HFFc6 (cell line): ENCODE results near the gene SPACA5. TPM values are rescaled to one million over a fixed set of nuclear protein-coding genes. Genes with fewer than 3 reads are reported as not detected.

Experiments used
- DNase-seq: peaks from one replicate; pipeline ENCODE4 v3.0.0-alpha.2; 2018
- H3K27ac Mint-ChIP-seq: 2 replicates; pipeline ENCODE4 v1.8.0; 2020; ENCODE audit warnings: mild to moderate bottlenecking, mixed read lengths
- H3K27me3 Mint-ChIP-seq: 2 replicates; pipeline ENCODE4 v1.8.0; 2021; ENCODE audit warnings: mild to moderate bottlenecking, moderate library complexity, mixed read lengths; ENCODE audit not compliant: insufficient read depth
- H3K36me3 Mint-ChIP-seq: 2 replicates; pipeline ENCODE4 v1.8.0; 2021; ENCODE audit warnings: low read depth, mixed read lengths
- H3K4me1 Mint-ChIP-seq: 2 replicates; pipeline ENCODE4 v1.8.0; 2020; ENCODE audit warnings: low read depth, mixed read lengths
- H3K4me3 Mint-ChIP-seq: 2 replicates; pipeline ENCODE4 v1.8.0; 2020; ENCODE audit warnings: mild to moderate bottlenecking, moderate library complexity, mixed read lengths
- H3K9me3 Mint-ChIP-seq: 2 replicates; pipeline ENCODE4 v1.8.0; 2020; ENCODE audit warnings: mild to moderate bottlenecking, mixed read lengths
- total RNA-seq, 6 experiments: library from RNA; stranded (reverse); fragmentation: NEBNext Ultra II Directional; extraction: Animal tissue kit (Norgen Biotek cat#: 25700); gene quantifications; 2 replicates in 1 of 6; 3 replicates in 5 of 6; pipeline ENCODE4 v1.2.3, GENCODE V29; 2021
- TF ChIP-seq, protein P1 (sequence below): fragments of 200-600 bp; sonication (generic); IDR thresholded peaks from 2 replicates; pipeline ENCODE4 v1.5.0; 2021; ENCODE audit warnings: antibody characterized with exemption, mild to moderate bottlenecking

Gene SPACA5
- total RNA-seq, 6 experiments from 2014 or later = not detected

DNA sequence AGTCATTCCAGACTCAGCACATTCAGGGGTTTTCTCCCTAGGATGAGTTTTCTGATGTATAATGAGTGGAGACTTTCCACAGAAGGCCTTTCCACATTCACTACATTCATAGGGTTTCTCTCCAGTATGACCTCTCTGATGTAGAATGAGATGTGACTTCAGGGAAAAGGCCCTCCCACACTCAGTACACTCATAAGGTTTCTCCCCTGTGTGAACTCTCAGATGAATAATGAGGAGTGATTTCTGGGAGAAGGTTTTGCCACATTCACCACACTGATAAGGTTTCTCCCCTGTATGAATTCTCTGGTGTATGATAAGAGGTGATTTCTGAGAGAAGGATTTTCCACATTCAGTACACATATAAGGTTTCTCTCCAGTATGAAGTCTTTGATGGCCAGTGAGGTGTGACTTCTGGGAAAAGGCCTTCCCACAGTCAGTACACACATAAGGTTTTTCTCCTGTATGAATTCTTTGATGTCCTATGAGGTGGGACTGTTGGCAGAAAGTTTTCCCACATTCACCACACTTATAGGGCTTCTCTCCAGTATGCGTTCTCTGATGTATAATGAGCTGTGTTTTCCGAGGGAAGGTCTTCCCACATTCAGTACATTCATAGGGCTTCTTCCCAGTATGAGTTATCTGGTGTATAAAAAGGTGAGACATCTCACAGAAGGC lies 52.0 kb downstream of the SPACA5 start:
- Mint-ChIP-seq H3K36me3 (peaks cover 13% of the 10 kb centered on the region; the same call in 1 of the 2 replicates), H3K27me3 (peaks cover 1% of the 10 kb centered on the region), H3K4me1 (no peaks in the 10 kb centered on the region), H3K9me3 (peaks cover 22% of the 10 kb centered on the region; the same call in 1 of the 2 replicates), H3K4me3 (no peak overlapping the region), H3K27ac (no peak overlapping the region)
- no peak for DNase-seq
- TF ChIP-seq, protein P1, sequence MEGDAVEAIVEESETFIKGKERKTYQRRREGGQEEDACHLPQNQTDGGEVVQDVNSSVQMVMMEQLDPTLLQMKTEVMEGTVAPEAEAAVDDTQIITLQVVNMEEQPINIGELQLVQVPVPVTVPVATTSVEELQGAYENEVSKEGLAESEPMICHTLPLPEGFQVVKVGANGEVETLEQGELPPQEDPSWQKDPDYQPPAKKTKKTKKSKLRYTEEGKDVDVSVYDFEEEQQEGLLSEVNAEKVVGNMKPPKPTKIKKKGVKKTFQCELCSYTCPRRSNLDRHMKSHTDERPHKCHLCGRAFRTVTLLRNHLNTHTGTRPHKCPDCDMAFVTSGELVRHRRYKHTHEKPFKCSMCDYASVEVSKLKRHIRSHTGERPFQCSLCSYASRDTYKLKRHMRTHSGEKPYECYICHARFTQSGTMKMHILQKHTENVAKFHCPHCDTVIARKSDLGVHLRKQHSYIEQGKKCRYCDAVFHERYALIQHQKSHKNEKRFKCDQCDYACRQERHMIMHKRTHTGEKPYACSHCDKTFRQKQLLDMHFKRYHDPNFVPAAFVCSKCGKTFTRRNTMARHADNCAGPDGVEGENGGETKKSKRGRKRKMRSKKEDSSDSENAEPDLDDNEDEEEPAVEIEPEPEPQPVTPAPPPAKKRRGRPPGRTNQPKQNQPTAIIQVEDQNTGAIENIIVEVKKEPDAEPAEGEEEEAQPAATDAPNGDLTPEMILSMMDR = no peak

DNA sequence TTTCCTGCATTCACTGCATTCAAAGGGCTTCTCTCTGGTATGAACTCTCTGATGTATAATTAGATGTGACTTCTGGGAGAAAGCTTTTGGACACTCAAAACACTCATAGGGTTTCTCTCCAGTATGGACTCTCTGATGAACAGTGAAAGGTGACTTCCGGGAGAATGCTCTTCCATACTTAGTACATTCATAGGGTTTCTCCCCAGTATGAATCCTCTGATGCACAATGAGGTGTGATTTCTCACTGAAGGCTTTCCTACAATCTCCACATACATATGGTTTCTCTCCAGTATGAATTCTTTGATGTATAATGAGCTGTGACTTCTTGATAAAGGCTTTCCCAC lies 52.5 kb downstream of the SPACA5 start:
- no peak for DNase-seq
- peaks cover 1% of the 10 kb centered on the region for H3K27me3 Mint-ChIP-seq
- H3K4me3 Mint-ChIP-seq = no peak overlapping the region
- TF ChIP-seq, protein P1 = no peak
- H3K4me1 Mint-ChIP-seq = no peaks in the 10 kb centered on the region
- no peak overlapping the region for H3K27ac Mint-ChIP-seq
- peaks cover 22% of the 10 kb centered on the region; the same call in 1 of the 2 replicates for H3K9me3 Mint-ChIP-seq
- H3K36me3 Mint-ChIP-seq = peaks cover 13% of the 10 kb centered on the region; the same call in 1 of the 2 replicates

Other genes starting within 250 kb of the SPACA5 start
- 1 to 10 TPM; 5.1 to 8.3 (median 6.2) TPM for gene ZNF81, start 170.1 kb upstream of the SPACA5 start, total RNA-seq
- 1 to 10 TPM; 2.0 to 2.7 (median 2.5) TPM for gene ZNF182, start 3.0 kb upstream of the SPACA5 start, total RNA-seq
- under 1 TPM; 0.26 to 0.87 (median 0.43) TPM for gene ZNF630, start 64.7 kb downstream of the SPACA5 start, total RNA-seq
- not detected for gene SPACA5B, start 123.6 kb downstream of the SPACA5 start, total RNA-seq
- not detected for gene SSX5, start 189.8 kb downstream of the SPACA5 start, total RNA-seq
- gene SSX1, start 248.4 kb downstream of the SPACA5 start, total RNA-seq = not detected